GM12878 (cell line): ENCODE measurements around the gene CNDP1. TPM values are rescaled to one million over a fixed set of nuclear protein-coding genes. Genes with fewer than 3 reads are reported as not detected.

Source experiments
- ATAC-seq: fragments of 200-7000 bp; cut with Tn5 transposase; 3 replicates; pipeline ENCODE4 v1.9.1; 2020; ENCODE audit warnings: mild to moderate bottlenecking, moderate library complexity
- BruUV-seq: library from RNA; stranded (reverse); fragments of 400-500 nt; replicated peaks from 2 replicates; lab custom pipeline; 2021; lab: Mats Ljungman, UMichigan
- CTCF ChIA-PET: fragments of 300-600 bp; sonication (Branson Sonifier 250); formaldehyde crosslinking; extraction: SDS; loops from one replicate; lab custom pipeline; 2021; ENCODE audit warnings: inconsistent platforms; lab: Yijun Ruan, JAX
- POLR2A ChIA-PET: fragments of 350-600 bp; formaldehyde crosslinking; extraction: SDS; loops from one replicate; lab custom pipeline; 2021; ENCODE audit warnings: inconsistent platforms; lab: Charles Lee
- RAD21 ChIA-PET: fragments of 300-600 bp; sonication (Branson Sonifier 250); formaldehyde crosslinking; loops from one replicate; lab custom pipeline; 2023; ENCODE audit warnings: antibody characterized with exemption; ENCODE audit not compliant: unreplicated experiment; lab: Charles Lee
- SMC1A ChIA-PET: fragments of 300-600 bp; sonication (Branson Sonifier 250); formaldehyde crosslinking; loops from one replicate; lab custom pipeline; 2023; ENCODE audit not compliant: unreplicated experiment, uncharacterized antibody; lab: Charles Lee
- DNase-seq: peaks from one replicate; pipeline ENCODE4 v3.0.0-alpha.2; 2011; ENCODE audit warnings: low read depth, low spot score
- FAIRE-seq: peaks from 3 replicates; lab custom pipeline; 2011; peaks lifted over from hg19 to GRCh38; lab: Jason Lieb, UNC
- H2AFZ ChIP-seq: 2 replicates; pipeline ENCODE4 v1.6.0; 2011; ENCODE audit warnings: low read depth, low read length, control low read depth; ENCODE audit not compliant: control insufficient read depth
- H3K27ac ChIP-seq: 2 replicates; pipeline ENCODE4 v1.5.1; 2011; ENCODE audit warnings: control low read depth; ENCODE audit not compliant: control insufficient read depth, insufficient read depth
- H3K27me3 ChIP-seq, 2 experiments: replicated peaks in 1 of 2; 2 replicates each; pipeline versions ENCODE4 v1.6.0 to v1.6.1; 2011; ENCODE audit warnings: low read length in 1 of 2; ENCODE audit not compliant: control insufficient read depth in 2 of 2, insufficient read depth in 2 of 2
- H3K36me3 ChIP-seq, 2 experiments: 2 replicates each; pipeline ENCODE4 v1.5.1; 2011; ENCODE audit warnings: low read length in 1 of 2; ENCODE audit not compliant: control insufficient read depth in 2 of 2, insufficient read depth in 2 of 2
- H3K4me1 ChIP-seq: 2 replicates; pipeline ENCODE4 v1.6.1; 2011; ENCODE audit warnings: mild to moderate bottlenecking, low read length, moderate library complexity, mixed read lengths; ENCODE audit not compliant: control insufficient read depth, insufficient read depth
- H3K4me2 ChIP-seq: 2 replicates; pipeline ENCODE4 v1.6.0; 2011; ENCODE audit warnings: control low read depth; ENCODE audit not compliant: control insufficient read depth, insufficient read depth
- H3K4me3 ChIP-seq: fragments of 200-600 bp; sonication (generic); 2 replicates; pipeline ENCODE4 v1.5.1; 2016
- H3K79me2 ChIP-seq: 2 replicates; pipeline ENCODE4 v1.6.0; 2011; ENCODE audit warnings: low read length; ENCODE audit not compliant: control insufficient read depth, insufficient read depth
- H3K9ac ChIP-seq: 2 replicates; pipeline ENCODE4 v1.8.0; 2011; ENCODE audit warnings: low read length, control low read depth, mixed read lengths; ENCODE audit not compliant: control insufficient read depth, insufficient read depth
- H3K9me3 ChIP-seq: replicated peaks from 3 replicates; pipeline ENCODE4 v1.5.1; 2011; ENCODE audit warnings: mild to moderate bottlenecking, low read length; ENCODE audit not compliant: control insufficient read depth, insufficient read depth
- H4K20me1 ChIP-seq: 2 replicates; pipeline ENCODE4 v1.6.0; 2011; ENCODE audit not compliant: control insufficient read depth, insufficient read depth
- BHLHE40 ChIP-seq, 2 experiments: fragments of 450-650 bp in 1 of 2; IDR thresholded peaks; 2 replicates each; pipeline ENCODE4 v1.6.1; 2011 to 2017; ENCODE audit warnings: low read depth in 2 of 2, borderline replicate concordance in 1 of 2, improper control_type of control experiment in 1 of 2, low read length in 1 of 2, mild to moderate bottlenecking in 1 of 2
- CHD2 ChIP-seq: IDR thresholded peaks from 2 replicates; pipeline ENCODE4 v1.6.1; 2011; ENCODE audit warnings: low read depth, low read length, improper control_type of control experiment, borderline replicate concordance
- FOXK2 ChIP-seq: fragments of 450-650 bp; IDR thresholded peaks from 2 replicates; pipeline ENCODE4 v1.6.1; 2017; ENCODE audit warnings: mild to moderate bottlenecking, moderate library complexity
- HDAC6 ChIP-seq: fragments of 200-600 bp; sonication (generic); IDR thresholded peaks from one replicate; pipeline ENCODE4 v1.8.0; 2017; ENCODE audit warnings: antibody characterized with exemption; ENCODE audit not compliant: unreplicated experiment
- IKZF2 ChIP-seq, 2 experiments: fragments of 450-650 bp; IDR thresholded peaks; 2 replicates each; pipeline ENCODE4 v1.6.1; 2017; ENCODE audit warnings: mild to moderate bottlenecking in 2 of 2, moderate library complexity in 2 of 2
- KLF5 ChIP-seq: fragments of 450-650 bp; IDR thresholded peaks from 2 replicates; pipeline ENCODE4 v1.6.1; 2014; ENCODE audit warnings: mild to moderate bottlenecking; ENCODE audit not compliant: partially characterized antibody
- MEF2B ChIP-seq: fragments of 450-650 bp; IDR thresholded peaks from 2 replicates; pipeline ENCODE4 v1.6.1; 2018; ENCODE audit warnings: mild to moderate bottlenecking, moderate library complexity; ENCODE audit not compliant: partially characterized antibody, poor library complexity, severe bottlenecking
- MTA2 ChIP-seq: fragments of 450-650 bp; IDR thresholded peaks from 2 replicates; pipeline ENCODE4 v1.6.1; 2016; ENCODE audit warnings: low read depth, mild to moderate bottlenecking, moderate library complexity
- MYB ChIP-seq: fragments of 150-350 bp; IDR thresholded peaks from 2 replicates; pipeline ENCODE4 v1.6.1; 2014; ENCODE audit warnings: mild to moderate bottlenecking, low read depth, low read length, borderline replicate concordance
- PAX5 ChIP-seq: IDR thresholded peaks from 2 replicates; pipeline ENCODE4 v1.6.1; 2011; ENCODE audit warnings: low read depth, low read length, borderline replicate concordance
- POLR2A ChIP-seq: IDR thresholded peaks from 2 replicates; pipeline ENCODE4 v1.6.1; 2011; ENCODE audit warnings: low read depth, mild to moderate bottlenecking, low read length
- POLR2AphosphoS2 ChIP-seq: IDR thresholded peaks from 2 replicates; pipeline ENCODE4 v1.6.1; 2011; ENCODE audit warnings: low read depth, mild to moderate bottlenecking, low read length, improper control_type of control experiment, moderate library complexity
- SIN3A ChIP-seq: IDR thresholded peaks from 2 replicates; pipeline ENCODE4 v1.6.1; 2012; ENCODE audit warnings: low read depth, low read length, improper control_type of control experiment
- SUPT20H ChIP-seq: IDR thresholded peaks from 2 replicates; pipeline ENCODE4 v1.6.1; 2011; ENCODE audit warnings: low read depth, mild to moderate bottlenecking, low read length, moderate library complexity, borderline replicate concordance; ENCODE audit not compliant: control insufficient read depth
- TARDBP ChIP-seq: IDR thresholded peaks from 2 replicates; pipeline ENCODE4 v1.6.1; 2016; ENCODE audit warnings: borderline replicate concordance
- YBX1 ChIP-seq: fragments of 450-650 bp; IDR thresholded peaks from 2 replicates; pipeline ENCODE4 v1.6.1; 2016; ENCODE audit warnings: antibody characterized with exemption
- ZNF24 ChIP-seq: fragments of 450-650 bp; IDR thresholded peaks from 2 replicates; pipeline ENCODE4 v1.6.1; 2017; ENCODE audit warnings: antibody characterized with exemption, mild to moderate bottlenecking
- in situ Hi-C: fragments of 300-500 bp; cut with MboI; formaldehyde crosslinking; loops from 9 replicates; pipeline ENCODE4 v1.14.3; 2018; ENCODE audit warnings: mixed read lengths
- intact Hi-C: fragments of 100-400 bp; cut with micrococcal nuclease; formaldehyde crosslinking; loops from one replicate; pipeline ENCODE4 v1.14.2; 2022; ENCODE audit not compliant: unreplicated experiment
- polyA plus RNA-seq, 11 experiments: library from polyadenylated mRNA; depleted of rRNA in 4 of 11; unstranded in 6 of 11; stranded (reverse) in 5 of 11; fragments of >200 nt; fragmentation: Nextera tagmentation in 4 of 11; fragmentation: Illumina TruSeq in 1 of 11; extraction: Ambion mirVana in 4 of 11; extraction: Trizol in 1 of 11; gene quantifications; 1 replicate in 1 of 11; 2 replicates in 10 of 11; pipeline versions ENCODE4 v1.2.1 to v1.2.3, GENCODE V29; 2011 to 2016; ENCODE audit warnings: inconsistent platforms in 2 of 11, missing spikeins in 2 of 11, low read depth in 1 of 11
- total RNA-seq, 4 experiments: library from RNA; depleted of rRNA in 3 of 4; stranded (reverse); fragments of >200 nt in 3 of 4; fragmentation: Illumina TruSeq in 1 of 4; extraction: Trizol in 1 of 4; gene quantifications; 2 replicates each; pipeline versions ENCODE4 v1.2.1 to v1.2.3, GENCODE V29; 2013 to 2021
- TF ChIP-seq, protein P1 (sequence below), 3 experiments: IDR thresholded peaks in 2 of 3; conservative IDR thresholded peaks in 1 of 3; 2 replicates each; pipeline ENCODE4 v1.5.1; 2011; ENCODE audit warnings: low read depth in 3 of 3, low read length in 3 of 3, mild to moderate bottlenecking in 3 of 3, control low read depth in 2 of 3, moderate library complexity in 2 of 3, inconsistent platforms in 1 of 3, mixed read lengths in 1 of 3; ENCODE audit not compliant: control insufficient read depth in 2 of 3, insufficient read depth in 1 of 3; ENCODE audit errors: extremely low read depth in 1 of 3
- TF ChIP-seq, protein P2 (sequence below): fragments of 450-650 bp; formaldehyde crosslinking; IDR thresholded peaks from 2 replicates; pipeline ENCODE4 v1.4.0; 2022; ENCODE audit warnings: mild to moderate bottlenecking, moderate library complexity
- TF ChIP-seq, protein P3 (sequence below): IDR thresholded peaks from 2 replicates; pipeline ENCODE4 v1.6.1; 2012; ENCODE audit warnings: low read depth, low read length, improper control_type of control experiment

Gene CNDP1
- total and polyA plus RNA-seq, 10 of the 15 experiments (the other 5 are each of a cell fraction or from before 2014, with no cell fraction given): 0.04 to 0.05 TPM; not detected in 8

DNA sequence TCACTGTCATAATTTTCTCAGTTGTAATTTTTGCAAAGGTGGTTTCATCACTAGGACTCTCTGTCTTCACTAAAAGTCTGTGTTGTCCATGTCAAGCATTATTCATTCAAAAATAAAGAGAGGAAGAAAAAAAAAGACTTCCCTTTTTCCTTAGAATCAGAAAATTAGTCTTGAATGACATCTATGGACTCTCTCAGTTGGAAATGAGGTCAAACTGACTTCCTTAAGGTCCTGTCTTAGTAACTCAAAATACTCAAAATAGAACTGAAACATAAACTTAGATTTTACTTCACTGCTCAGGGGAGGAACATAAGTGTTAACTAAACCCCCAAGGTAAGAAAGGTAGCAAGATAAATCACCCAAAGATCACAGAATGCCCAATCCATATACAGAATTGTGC, 61.1 kb downstream of the CNDP1 start:
- Histone ChIP-seq H3K27me3 (no peaks in the 10 kb centered on the region), H3K4me3 (peak overlapping the region; percentile 99), H3K9me3 (no peaks in the 10 kb centered on the region), H4K20me1 (no peaks in the 10 kb centered on the region), H3K79me2 (peaks cover 56% of the 10 kb centered on the region), H2AFZ (no peak overlapping the region), H3K9ac (peak overlapping the region; percentile 31; the same call in 1 of the 2 replicates), H3K4me2 (peak overlapping the region; percentile 68), H3K36me3 (peaks cover 0 to 7% of the 10 kb centered on the region in 2 experiments; a peak in 1 of 4 replicates), H3K4me1 (peaks cover 7% of the 10 kb centered on the region), H3K27ac (peak overlapping the region; percentile 51)
- in situ Hi-C loops (loop anchor here (5.0 kb wide), 1 partner anchor 98 kb away; the partner anchor contains the start of gene CNDP2), intact Hi-C loops (loop anchor here (5.0 kb wide), 2 partner anchors 617 to 1897 kb away; partner anchors contain the start of gene TSHZ1)
- ChIA-PET RAD21 (no interaction called here), CTCF (interaction anchor here (0.8 to 1.1 kb wide), 2 partner anchors 44 to 102 kb away, joined by 3 read pairs; no protein-coding TSS in a partner anchor), SMC1A (no interaction called here), POLR2A (interaction anchor here (0.5 to 1.2 kb wide), 2 partner anchors 100 to 331 kb away, joined by 3 read pairs; no protein-coding TSS in a partner anchor)
- BruUV-seq: no TSS peak
- ATAC-seq: 0 out of 3 replicates have a peak, but pooled peaks have one; percentile 1
- no peak for FAIRE-seq
- DNase-seq: no peak
- TF ChIP-seq, protein P1, sequence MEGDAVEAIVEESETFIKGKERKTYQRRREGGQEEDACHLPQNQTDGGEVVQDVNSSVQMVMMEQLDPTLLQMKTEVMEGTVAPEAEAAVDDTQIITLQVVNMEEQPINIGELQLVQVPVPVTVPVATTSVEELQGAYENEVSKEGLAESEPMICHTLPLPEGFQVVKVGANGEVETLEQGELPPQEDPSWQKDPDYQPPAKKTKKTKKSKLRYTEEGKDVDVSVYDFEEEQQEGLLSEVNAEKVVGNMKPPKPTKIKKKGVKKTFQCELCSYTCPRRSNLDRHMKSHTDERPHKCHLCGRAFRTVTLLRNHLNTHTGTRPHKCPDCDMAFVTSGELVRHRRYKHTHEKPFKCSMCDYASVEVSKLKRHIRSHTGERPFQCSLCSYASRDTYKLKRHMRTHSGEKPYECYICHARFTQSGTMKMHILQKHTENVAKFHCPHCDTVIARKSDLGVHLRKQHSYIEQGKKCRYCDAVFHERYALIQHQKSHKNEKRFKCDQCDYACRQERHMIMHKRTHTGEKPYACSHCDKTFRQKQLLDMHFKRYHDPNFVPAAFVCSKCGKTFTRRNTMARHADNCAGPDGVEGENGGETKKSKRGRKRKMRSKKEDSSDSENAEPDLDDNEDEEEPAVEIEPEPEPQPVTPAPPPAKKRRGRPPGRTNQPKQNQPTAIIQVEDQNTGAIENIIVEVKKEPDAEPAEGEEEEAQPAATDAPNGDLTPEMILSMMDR (IDR thresholded peaks at IDR 0.05 in 2 of 3, conservative IDR thresholded peaks at IDR 0.05 in 1 of 3; ENCODE audit: control insufficient read depth in 2 of 3, extremely low read depth in 1 of 3, insufficient read depth in 1 of 3, low read depth in 3 of 3, low read length in 3 of 3): no peak
- TF ChIP-seq PAX5: no peak
- peak in 1 of 2 experiments; percentile 17; a peak in 1 of 4 replicates for TF ChIP-seq IKZF2 (IDR thresholded peaks at IDR 0.05)
- TF ChIP-seq, protein P2, sequence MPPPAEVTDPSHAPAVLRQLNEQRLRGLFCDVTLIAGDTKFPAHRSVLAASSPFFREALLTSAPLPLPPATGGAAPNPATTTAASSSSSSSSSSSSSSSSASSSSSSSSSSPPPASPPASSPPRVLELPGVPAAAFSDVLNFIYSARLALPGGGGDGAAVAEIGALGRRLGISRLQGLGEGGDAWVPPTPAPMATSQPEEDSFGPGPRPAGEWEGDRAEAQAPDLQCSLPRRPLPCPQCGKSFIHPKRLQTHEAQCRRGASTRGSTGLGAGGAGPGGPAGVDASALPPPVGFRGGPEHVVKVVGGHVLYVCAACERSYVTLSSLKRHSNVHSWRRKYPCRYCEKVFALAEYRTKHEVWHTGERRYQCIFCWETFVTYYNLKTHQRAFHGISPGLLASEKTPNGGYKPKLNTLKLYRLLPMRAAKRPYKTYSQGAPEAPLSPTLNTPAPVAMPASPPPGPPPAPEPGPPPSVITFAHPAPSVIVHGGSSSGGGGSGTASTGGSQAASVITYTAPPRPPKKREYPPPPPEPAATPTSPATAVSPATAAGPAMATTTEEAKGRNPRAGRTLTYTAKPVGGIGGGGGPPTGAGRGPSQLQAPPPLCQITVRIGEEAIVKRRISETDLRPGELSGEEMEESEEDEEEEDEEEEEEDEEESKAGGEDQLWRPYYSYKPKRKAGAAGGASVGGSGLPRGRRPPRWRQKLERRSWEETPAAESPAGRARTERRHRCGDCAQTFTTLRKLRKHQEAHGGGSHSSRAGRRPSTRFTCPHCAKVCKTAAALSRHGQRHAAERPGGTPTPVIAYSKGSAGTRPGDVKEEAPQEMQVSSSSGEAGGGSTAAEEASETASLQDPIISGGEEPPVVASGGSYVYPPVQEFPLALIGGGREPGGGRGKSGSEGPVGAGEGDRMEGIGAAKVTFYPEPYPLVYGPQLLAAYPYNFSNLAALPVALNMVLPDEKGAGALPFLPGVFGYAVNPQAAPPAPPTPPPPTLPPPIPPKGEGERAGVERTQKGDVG (CRISPR knock-in tag): no peak
- no peak for TF ChIP-seq MEF2B
- TF ChIP-seq MYB: no peak
- TF ChIP-seq, protein P3, sequence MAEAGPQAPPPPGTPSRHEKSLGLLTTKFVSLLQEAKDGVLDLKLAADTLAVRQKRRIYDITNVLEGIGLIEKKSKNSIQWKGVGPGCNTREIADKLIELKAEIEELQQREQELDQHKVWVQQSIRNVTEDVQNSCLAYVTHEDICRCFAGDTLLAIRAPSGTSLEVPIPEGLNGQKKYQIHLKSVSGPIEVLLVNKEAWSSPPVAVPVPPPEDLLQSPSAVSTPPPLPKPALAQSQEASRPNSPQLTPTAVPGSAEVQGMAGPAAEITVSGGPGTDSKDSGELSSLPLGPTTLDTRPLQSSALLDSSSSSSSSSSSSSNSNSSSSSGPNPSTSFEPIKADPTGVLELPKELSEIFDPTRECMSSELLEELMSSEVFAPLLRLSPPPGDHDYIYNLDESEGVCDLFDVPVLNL: no peak
- TF ChIP-seq KLF5: no peak
- no peak for TF ChIP-seq YBX1
- TF ChIP-seq BHLHE40 (IDR thresholded peaks at IDR 0.05; ENCODE audit: borderline replicate concordance in 1 of 2, low read depth in 2 of 2, low read length in 1 of 2): no peak
- no peak for TF ChIP-seq MTA2
- no peak for TF ChIP-seq CHD2
- no peak for TF ChIP-seq SUPT20H
- TF ChIP-seq HDAC6: no peak
- no peak for TF ChIP-seq TARDBP
- no peak for TF ChIP-seq SIN3A
- no peak for TF ChIP-seq POLR2AphosphoS2
- no peak for TF ChIP-seq ZNF24
- no peak for TF ChIP-seq FOXK2
- TF ChIP-seq POLR2A: no peak
